SK-N-SH (cell line): ENCODE results near the gene GALNT17. TPM values are rescaled to one million over a fixed set of nuclear protein-coding genes. Genes with fewer than 3 reads are reported as not detected.

Experiments
- CTCF ChIA-PET: fragments of 300-600, 350-600 bp; formaldehyde crosslinking; extraction: SDS; loops from one replicate; lab custom pipeline; 2021; lab: Yijun Ruan, JAX
- POLR2A ChIA-PET: fragments of 350-600 bp; sonication (Branson Sonifier 250); formaldehyde crosslinking; extraction: SDS; loops from one replicate; lab custom pipeline; 2020; ENCODE audit warnings: antibody characterized with exemption, inconsistent platforms; lab: Yijun Ruan, JAX
- DNase-seq: peaks from one replicate; pipeline ENCODE4 v3.0.0; 2012
- H2AFZ ChIP-seq: fragments of 200-600 bp; sonication (generic); 2 replicates; pipeline ENCODE4 v1.8.1; 2016; ENCODE audit warnings: antibody characterized with exemption, mild to moderate bottlenecking, low read depth
- H3F3A ChIP-seq: fragments of 200-600 bp; sonication (generic); replicated peaks from 2 replicates; pipeline ENCODE3; 2016; ENCODE audit warnings: antibody characterized with exemption, mild to moderate bottlenecking; ENCODE audit not compliant: insufficient read depth
- H3K27ac ChIP-seq, 2 experiments: fragments of 200-500 bp in 1 of 2; fragments of 200-600 bp in 1 of 2; sonication (Bioruptor generic) in 1 of 2; sonication (generic), shearing (Covaris generic) in 1 of 2; 2 replicates each; pipeline versions ENCODE4 v1.5.1 to v1.6.1; 2014 to 2016; ENCODE audit warnings: low read depth in 2 of 2, inconsistent platforms in 1 of 2, low read length in 1 of 2, mild to moderate bottlenecking in 1 of 2, mixed read lengths in 1 of 2
- H3K27me3 ChIP-seq: fragments of 200-600 bp; sonication (generic), shearing (Covaris generic); 2 replicates; pipeline ENCODE4 v1.6.1; 2016; ENCODE audit warnings: mixed run types; ENCODE audit not compliant: insufficient read depth
- H3K36me3 ChIP-seq, 2 experiments: fragments of 200-500 bp in 1 of 2; fragments of 200-600 bp in 1 of 2; sonication (Bioruptor generic) in 1 of 2; sonication (generic) in 1 of 2; replicated peaks in 1 of 2; 2 replicates each; pipeline versions ENCODE3 to v1.5.1; 2014 to 2016; ENCODE audit warnings: low read length in 1 of 2, mild to moderate bottlenecking in 1 of 2; ENCODE audit not compliant: insufficient read depth in 2 of 2, control insufficient read depth in 1 of 2
- H3K4me1 ChIP-seq, 2 experiments: fragments of 200-500 bp in 1 of 2; fragments of 200-600 bp in 1 of 2; sonication (Bioruptor generic) in 1 of 2; sonication (generic), shearing (Covaris generic) in 1 of 2; 2 replicates each; pipeline versions ENCODE4 v1.5.1 to v1.6.1; 2014 to 2016; ENCODE audit warnings: low read depth in 1 of 2, low read length in 1 of 2, mixed run types in 1 of 2; ENCODE audit not compliant: insufficient read depth in 2 of 2, control insufficient read depth in 1 of 2
- H3K4me2 ChIP-seq: fragments of 200-600 bp; sonication (generic), shearing (Covaris generic); 2 replicates; pipeline ENCODE4 v1.6.1; 2017; ENCODE audit warnings: mixed run types
- H3K4me3 ChIP-seq, 2 experiments: fragments of 200-500 bp in 1 of 2; fragments of 200-600 bp in 1 of 2; sonication (Bioruptor generic) in 1 of 2; sonication (generic), shearing (Covaris generic) in 1 of 2; 2 replicates each; pipeline versions ENCODE4 v1.5.1 to v1.8.1; 2014 to 2016; ENCODE audit warnings: low read depth in 2 of 2, inconsistent platforms in 1 of 2, low read length in 1 of 2, mild to moderate bottlenecking in 1 of 2, mixed read lengths in 1 of 2, moderate library complexity in 1 of 2
- H3K79me2 ChIP-seq: fragments of 200-600 bp; sonication (generic); 2 replicates; pipeline ENCODE4 v1.8.1; 2017; ENCODE audit warnings: mild to moderate bottlenecking; ENCODE audit not compliant: insufficient read depth
- H3K9ac ChIP-seq: fragments of 200-600 bp; sonication (generic); 2 replicates; pipeline ENCODE4 v1.6.1; 2017; ENCODE audit warnings: mixed run types
- H3K9me2 ChIP-seq: fragments of 200-600 bp; sonication (generic); 2 replicates; pipeline ENCODE4 v1.6.1; 2017; ENCODE audit warnings: mixed run types
- H3K9me3 ChIP-seq: fragments of 200-600 bp; sonication (generic); 2 replicates; pipeline ENCODE4 v1.6.1; 2017; ENCODE audit warnings: mixed run types, mild to moderate bottlenecking, moderate library complexity
- H4K20me1 ChIP-seq: fragments of 200-600 bp; sonication (generic); 2 replicates; pipeline ENCODE4 v1.6.1; 2017; ENCODE audit warnings: mild to moderate bottlenecking, mixed run types; ENCODE audit not compliant: insufficient read depth
- ELF1 ChIP-seq: IDR thresholded peaks from 2 replicates; pipeline ENCODE4 v1.4.0; 2012
- EZH2phosphoT487 ChIP-seq: fragments of 200-600 bp; sonication (generic); IDR thresholded peaks from 2 replicates; pipeline ENCODE4 v1.6.1; 2017; ENCODE audit warnings: low read depth, mixed run types, mild to moderate bottlenecking, antibody characterized with exemption, moderate library complexity, borderline replicate concordance
- FOSL2 ChIP-seq: IDR thresholded peaks from 2 replicates; pipeline ENCODE4 v1.4.0; 2012; ENCODE audit warnings: low read depth, mild to moderate bottlenecking, moderate library complexity, borderline replicate concordance
- FOXJ3 ChIP-seq: sonication (generic); formaldehyde crosslinking; IDR thresholded peaks from 2 replicates; pipeline ENCODE4 v1.5.1; 2020; ENCODE audit warnings: mild to moderate bottlenecking, missing genetic modification reagents
- FOXM1 ChIP-seq: IDR thresholded peaks from 2 replicates; pipeline ENCODE4 v1.4.0; 2012; ENCODE audit warnings: low read depth, mild to moderate bottlenecking
- GABPA ChIP-seq: IDR thresholded peaks from 2 replicates; pipeline ENCODE4 v1.4.0; 2012; ENCODE audit warnings: low read depth, mild to moderate bottlenecking
- GATA2 ChIP-seq: sonication (generic); formaldehyde crosslinking; IDR thresholded peaks from 2 replicates; pipeline ENCODE4 v1.5.0; 2020; ENCODE audit warnings: mild to moderate bottlenecking, missing genetic modification reagents
- JUND ChIP-seq: IDR thresholded peaks from 2 replicates; pipeline ENCODE4 v1.4.0; 2012
- MEF2A ChIP-seq: IDR thresholded peaks from 2 replicates; pipeline ENCODE4 v1.4.0; 2012; ENCODE audit warnings: low read depth, borderline replicate concordance
- POLR2AphosphoS5 ChIP-seq: IDR thresholded peaks from 2 replicates; pipeline ENCODE4 v1.6.1; 2012; ENCODE audit warnings: low read depth, low read length
- RXRA ChIP-seq: IDR thresholded peaks from 2 replicates; pipeline ENCODE4 v1.4.0; 2012; ENCODE audit warnings: low read depth, mild to moderate bottlenecking, borderline replicate concordance
- SMC3 ChIP-seq: IDR thresholded peaks from 2 replicates; pipeline ENCODE4 v1.6.1; 2012; ENCODE audit warnings: low read depth, low read length, improper control_type of control experiment
- WGBS: methylation state at CpG from one replicate; pipeline ENCODE4 v1.1.6; 2017; ENCODE audit warnings: low lambda C conversion rate; 5-methylcytosine and 5-hydroxymethylcytosine counted together
- polyA plus RNA-seq, 3 experiments: library from polyadenylated mRNA; depleted of rRNA; stranded (reverse); fragments of >200 nt; gene quantifications; 2 replicates each; pipeline ENCODE4 v1.2.3, GENCODE V29; 2012
- TF ChIP-seq, protein P1 (sequence below): IDR thresholded peaks from 2 replicates; pipeline ENCODE4 v1.4.0; 2012; ENCODE audit warnings: low read depth
- TF ChIP-seq, protein P2 (sequence below): IDR thresholded peaks from 2 replicates; pipeline ENCODE4 v1.4.0; 2012; ENCODE audit warnings: low read depth, borderline replicate concordance
- TF ChIP-seq, protein P3 (sequence below): fragments of 150-350 bp; IDR thresholded peaks from 2 replicates; pipeline ENCODE4 v1.6.1; 2016; ENCODE audit warnings: mild to moderate bottlenecking, low read depth, low read length

Gene GALNT17
- polyA plus RNA-seq, 1 of the 3 experiments (the other 2 are of a cell fraction), result not detected

DNA sequence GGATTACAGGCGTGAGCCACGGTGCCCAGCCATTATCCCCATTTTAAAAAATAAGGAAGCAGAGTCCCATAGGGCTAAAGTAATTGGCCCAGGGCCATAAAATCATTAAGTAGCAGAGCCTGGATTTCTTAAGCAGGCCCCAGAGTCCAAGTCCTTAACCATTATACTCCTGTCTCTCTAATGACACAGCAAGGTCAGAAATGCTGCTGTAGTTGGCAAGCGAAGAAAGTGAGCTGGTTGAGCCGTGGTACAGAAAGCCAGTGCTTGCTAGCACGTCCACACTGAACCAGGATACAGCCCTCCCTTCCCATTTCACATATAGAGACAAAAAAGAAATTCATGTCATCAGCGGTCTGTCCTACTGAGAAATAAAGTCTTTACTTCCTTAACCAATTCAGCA is 562.7 kb downstream of the GALNT17 start (continued):
- TF ChIP-seq ELF1, result no peak
- TF ChIP-seq JUND, result no peak
- no peak for TF ChIP-seq FOSL2
- TF ChIP-seq SMC3, result no peak
- TF ChIP-seq RXRA, result no peak
- TF ChIP-seq POLR2AphosphoS5, result no peak
- TF ChIP-seq FOXM1, result no peak
- TF ChIP-seq FOXJ3 (CRISPR knock-in tag), result no peak
- TF ChIP-seq MEF2A, result no peak

DNA sequence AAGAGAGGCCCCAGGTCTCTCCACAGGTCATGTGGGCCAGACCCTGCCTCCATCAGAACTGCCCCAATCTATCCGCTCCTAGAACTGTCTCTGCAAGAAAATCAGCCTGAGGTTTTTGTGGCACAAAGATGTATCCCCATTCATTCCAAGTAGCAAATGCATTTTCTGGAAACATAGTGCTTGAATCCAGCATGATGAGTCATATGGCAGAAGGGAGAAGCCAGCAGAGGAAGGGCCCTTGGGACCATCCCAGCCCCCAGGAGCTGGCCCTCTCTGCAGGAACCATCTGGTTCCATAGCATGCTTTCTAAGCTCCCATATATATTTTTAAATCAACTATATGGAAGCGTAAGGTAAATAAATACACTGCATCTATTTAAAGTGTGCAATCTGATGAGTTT is 563.2 kb downstream of the GALNT17 start:
- H3K4me1 ChIP-seq, result no peaks in the 10 kb centered on the region
- no peak overlapping the region for H3K9ac ChIP-seq
- H2AFZ ChIP-seq, result no peak overlapping the region
- no peak overlapping the region for H3K4me2 ChIP-seq
- no peaks in the 10 kb centered on the region for H3K36me3 ChIP-seq
- no peaks in the 10 kb centered on the region for H3F3A ChIP-seq
- 31% methylated on average over 2 of the region's 2 CpGs for WGBS
- ChIA-PET CTCF (no interaction called here), POLR2A (no interaction called here)
- no peak overlapping the region for H3K4me3 ChIP-seq
- H3K27ac ChIP-seq, result no peak overlapping the region
- 0 out of 2 replicates have a peak, but pooled peaks cover 4% of the 10 kb centered on the region for H3K9me2 ChIP-seq
- no peak for TF ChIP-seq JUND
- no peak for TF ChIP-seq FOXJ3 (CRISPR knock-in tag)
- TF ChIP-seq EZH2phosphoT487, result no peak
- no peak for TF ChIP-seq ELF1
- TF ChIP-seq, protein P1, sequence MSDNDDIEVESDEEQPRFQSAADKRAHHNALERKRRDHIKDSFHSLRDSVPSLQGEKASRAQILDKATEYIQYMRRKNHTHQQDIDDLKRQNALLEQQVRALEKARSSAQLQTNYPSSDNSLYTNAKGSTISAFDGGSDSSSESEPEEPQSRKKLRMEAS, result no peak
- no peak for TF ChIP-seq FOSL2
- TF ChIP-seq, protein P2, sequence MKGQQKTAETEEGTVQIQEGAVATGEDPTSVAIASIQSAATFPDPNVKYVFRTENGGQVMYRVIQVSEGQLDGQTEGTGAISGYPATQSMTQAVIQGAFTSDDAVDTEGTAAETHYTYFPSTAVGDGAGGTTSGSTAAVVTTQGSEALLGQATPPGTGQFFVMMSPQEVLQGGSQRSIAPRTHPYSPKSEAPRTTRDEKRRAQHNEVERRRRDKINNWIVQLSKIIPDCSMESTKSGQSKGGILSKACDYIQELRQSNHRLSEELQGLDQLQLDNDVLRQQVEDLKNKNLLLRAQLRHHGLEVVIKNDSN, result no peak
- TF ChIP-seq, protein P3, sequence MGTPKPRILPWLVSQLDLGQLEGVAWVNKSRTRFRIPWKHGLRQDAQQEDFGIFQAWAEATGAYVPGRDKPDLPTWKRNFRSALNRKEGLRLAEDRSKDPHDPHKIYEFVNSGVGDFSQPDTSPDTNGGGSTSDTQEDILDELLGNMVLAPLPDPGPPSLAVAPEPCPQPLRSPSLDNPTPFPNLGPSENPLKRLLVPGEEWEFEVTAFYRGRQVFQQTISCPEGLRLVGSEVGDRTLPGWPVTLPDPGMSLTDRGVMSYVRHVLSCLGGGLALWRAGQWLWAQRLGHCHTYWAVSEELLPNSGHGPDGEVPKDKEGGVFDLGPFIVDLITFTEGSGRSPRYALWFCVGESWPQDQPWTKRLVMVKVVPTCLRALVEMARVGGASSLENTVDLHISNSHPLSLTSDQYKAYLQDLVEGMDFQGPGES, result no peak
- TF ChIP-seq GATA2 (CRISPR knock-in tag), result no peak
- no peaks in the 10 kb centered on the region for H3K27me3 ChIP-seq
- H4K20me1 ChIP-seq, result no peaks in the 10 kb centered on the region
- H3K79me2 ChIP-seq, result no peaks in the 10 kb centered on the region
- no peaks in the 10 kb centered on the region; the same call in 1 of the 2 replicates for H3K9me3 ChIP-seq
- no peak for DNase-seq

DNA sequence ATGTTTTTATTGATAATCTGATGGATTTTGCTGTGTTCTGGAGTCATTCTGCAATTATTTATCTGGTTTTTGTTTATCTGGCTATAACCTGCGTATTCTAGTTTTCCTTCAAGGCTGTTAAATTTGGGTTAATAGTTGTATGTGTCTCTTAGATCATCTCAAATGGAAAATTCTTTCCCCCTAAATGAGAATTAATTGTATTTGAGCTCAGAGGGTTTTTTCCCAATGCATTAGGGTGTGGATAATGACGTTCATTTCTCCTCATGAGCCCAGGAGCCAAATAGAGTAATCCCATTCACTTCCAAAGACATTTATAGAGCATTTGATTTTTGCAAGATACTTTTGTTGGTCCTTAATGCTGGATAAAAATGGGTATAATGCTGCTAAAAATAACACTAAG is 564.6 kb downstream of the GALNT17 start:
- no peak for DNase-seq
- CTCF ChIA-PET, result no interaction called here
- Histone ChIP-seq H3K9me2 (0 out of 2 replicates have a peak, but pooled peaks cover 4% of the 10 kb centered on the region), H3K36me3 (no peaks in the 10 kb centered on the region), H3K4me1 (no peaks in the 10 kb centered on the region), H4K20me1 (no peaks in the 10 kb centered on the region), H3K4me2 (no peak overlapping the region), H3F3A (no peaks in the 10 kb centered on the region), H3K27me3 (no peaks in the 10 kb centered on the region), H3K4me3 (no peak overlapping the region), H3K9me3 (no peaks in the 10 kb centered on the region; the same call in 1 of the 2 replicates), H2AFZ (no peak overlapping the region), H3K79me2 (no peaks in the 10 kb centered on the region), H3K9ac (no peak overlapping the region), H3K27ac (no peak overlapping the region)
- POLR2A ChIA-PET, result no interaction called here
- no peak for TF ChIP-seq MEF2A
- TF ChIP-seq, protein P1, result no peak
- no peak for TF ChIP-seq RXRA
- no peak for TF ChIP-seq FOXM1
- no peak for TF ChIP-seq JUND
- no peak for TF ChIP-seq SMC3
- TF ChIP-seq FOXJ3 (CRISPR knock-in tag), result no peak
- TF ChIP-seq GABPA, result no peak
- WGBS, result 3% methylated on average over 2 of the region's 2 CpGs
